Right lobe of liver (tissue), 6 donors: Measurements from ENCODE around the gene TAB2. TPM values are rescaled to one million over a fixed set of nuclear protein-coding genes. Genes with fewer than 3 reads are reported as not detected.

Experiments
- ATAC-seq, 4 donors: fragments of 200-7000 bp; cut with Tn5 transposase; one replicate each; pipeline ENCODE4 v1.9.1; 2020; ENCODE audit warnings: mild to moderate bottlenecking in 4 of 4, moderate library complexity in 4 of 4
- DNase-seq, 3 donors: peaks; one replicate each; pipeline ENCODE4 v3.0.0-alpha.2; 2020
- H3K27ac ChIP-seq, 3 donors: fragments of 200-600 bp; one replicate each; pipeline ENCODE4 v1.8.0; 2022
- H3K27me3 ChIP-seq, 2 donors: fragments of 200-600 bp; one replicate each; pipeline ENCODE4 v1.8.0; 2022
- H3K36me3 ChIP-seq, 4 donors: fragments of 200-600 bp; sonication (generic) in 1 of 4; one replicate each; pipeline versions ENCODE4 v1.5.1 to v1.8.0; 2017 to 2022; ENCODE audit warnings: control low read depth in 1 of 4
- H3K4me1 ChIP-seq, 4 donors: fragments of 200-600 bp; sonication (generic) in 1 of 4; one replicate each; pipeline versions ENCODE4 v1.5.1 to v1.8.0; 2017 to 2022; ENCODE audit warnings: control low read depth in 1 of 4
- H3K4me3 ChIP-seq, 3 donors: fragments of 200-600 bp; one replicate each; pipeline ENCODE4 v1.8.0; 2022
- H3K9me3 ChIP-seq, 4 donors: fragments of 200-600 bp; sonication (generic) in 1 of 4; one replicate each; pipeline versions ENCODE4 v1.5.1 to v1.8.0; 2017 to 2022; ENCODE audit warnings: control low read depth in 1 of 4
- CTCF ChIP-seq, 4 donors: fragments of 200-600 bp in 3 of 4; fragments of 450-650 bp in 1 of 4; IDR thresholded peaks; one replicate each; pipeline versions ENCODE4 v1.5.1 to v1.8.0; 2016 to 2022; ENCODE audit warnings: antibody characterized with exemption in 4 of 4, mild to moderate bottlenecking in 2 of 4
- POLR2A ChIP-seq: fragments of 450-650 bp; IDR thresholded peaks from one replicate; pipeline ENCODE4 v1.6.1; 2017; ENCODE audit warnings: antibody characterized with exemption, mild to moderate bottlenecking
- WGBS: methylation state at CpG from one replicate; pipeline ENCODE4 v1.1.6; 2018; ENCODE audit warnings: low coverage, low lambda C conversion rate; ENCODE audit not compliant: insufficient coverage; ENCODE audit errors: missing lambda C conversion rate; 5-methylcytosine and 5-hydroxymethylcytosine counted together
- intact Hi-C, 2 donors: fragments of 100-400 bp; cut with DNase I; formaldehyde crosslinking; loops; one replicate each; pipeline versions ENCODE4 v1.11.2 to v1.14.1; 2022
- total RNA-seq, 6 experiments: library from RNA; depleted of rRNA in 2 of 6; stranded (reverse); fragments of >200 nt in 2 of 6; fragmentation: NEBNext Ultra II Directional in 3 of 6; extraction: Animal tissue kit (Norgen Biotek cat#: 25700) in 3 of 6; gene quantifications; one replicate each; pipeline versions ENCODE4 v1.1.0 to v1.2.4, GENCODE V29; 2016 to 2023
- donor health status: DM: no; HTN: yes; CAD: no.
- donor health status: DM: no; HTN: no; CAD: no.
- donor health status: DM: no; HTN: no; CAD: no.
- donor health status: DM: no; HTN: yes; CAD: no.
- donor health status: DM: no; HTN: yes; CAD: no.

Gene TAB2
- total RNA-seq, 6 experiments from 2014 or later: 25.5 to 33.1 (median 30.2) TPM

GRCh38 chr6:149421132-149421531 is 103.6 kb downstream of the TAB2 start:
- Histone ChIP-seq H3K4me1 (peaks cover 0 to 8% (median 0%) of the 10 kb centered on the region in 4 donors), H3K27ac (no peak overlapping the region), H3K27me3 (no peaks in the 10 kb centered on the region), H3K36me3 (no peaks in the 10 kb centered on the region), H3K9me3 (no peaks in the 10 kb centered on the region), H3K4me3 (no peak overlapping the region)
- WGBS: 66% methylated on average over 5 of the region's 5 CpGs
- no peak for ATAC-seq
- TF ChIP-seq CTCF (IDR thresholded peaks at IDR 0.05) (no peak), POLR2A (no peak)
- intact Hi-C loops: no loop called here
- no peak for DNase-seq

- intact Hi-C loops: no loop called here
- Histone ChIP-seq H3K27me3 (no peaks in the 10 kb centered on the region), H3K36me3 (no peaks in the 10 kb centered on the region), H3K4me3 (no peak overlapping the region), H3K27ac (no peak overlapping the region), H3K4me1 (peaks cover 0 to 8% (median 0%) of the 10 kb centered on the region in 4 donors), H3K9me3 (no peaks in the 10 kb centered on the region)
- 93% methylated on average over 4 of the region's 4 CpGs for WGBS
- DNase-seq: no peak
- ATAC-seq: no peak
- TF ChIP-seq CTCF (IDR thresholded peaks at IDR 0.05) (no peak), POLR2A (no peak)
Measured at GRCh38 chr6:149422581-149422980, 105.1 kb downstream of the TAB2 start.

- intact Hi-C loops: no loop called here
- Histone ChIP-seq H3K27me3 (no peaks in the 10 kb centered on the region), H3K27ac (no peak overlapping the region), H3K4me1 (peaks cover 0 to 8% (median 0%) of the 10 kb centered on the region in 4 donors), H3K9me3 (no peaks in the 10 kb centered on the region), H3K36me3 (no peaks in the 10 kb centered on the region), H3K4me3 (peak overlapping the region in 1 of 3 donors; percentile 4)
- DNase-seq (no peak), ATAC-seq (peak in 3 of 4 donors; percentile 43 to 59 (median 47))
- TF ChIP-seq POLR2A: no peak
- TF ChIP-seq CTCF (IDR thresholded peaks at IDR 0.05): no peak
- 11% methylated on average over 6 of the region's 7 CpGs for WGBS
Measured at GRCh38 chr6:149423964-149424440, 106.5 kb downstream of the TAB2 start.

GRCh38 chr6:149425224-149425623 is 107.7 kb downstream of the TAB2 start:
- Histone ChIP-seq H3K27me3 (no peaks in the 10 kb centered on the region), H3K27ac (no peak overlapping the region), H3K36me3 (no peaks in the 10 kb centered on the region), H3K9me3 (no peaks in the 10 kb centered on the region), H3K4me3 (no peak overlapping the region), H3K4me1 (peaks cover 0 to 8% (median 0%) of the 10 kb centered on the region in 4 donors)
- no peak for ATAC-seq
- TF ChIP-seq CTCF (IDR thresholded peaks at IDR 0.05): no peak
- TF ChIP-seq POLR2A: no peak
- intact Hi-C loops: loop anchor here in 1 of 2 donors (5.0 kb wide), 1 partner anchor 333 kb away; no protein-coding TSS in a partner anchor
- no peak for DNase-seq
- WGBS: 89% methylated on average over 6 of the region's 8 CpGs
